ENCODE data around the gene CTNNA3.

Gene CTNNA3

DNA sequence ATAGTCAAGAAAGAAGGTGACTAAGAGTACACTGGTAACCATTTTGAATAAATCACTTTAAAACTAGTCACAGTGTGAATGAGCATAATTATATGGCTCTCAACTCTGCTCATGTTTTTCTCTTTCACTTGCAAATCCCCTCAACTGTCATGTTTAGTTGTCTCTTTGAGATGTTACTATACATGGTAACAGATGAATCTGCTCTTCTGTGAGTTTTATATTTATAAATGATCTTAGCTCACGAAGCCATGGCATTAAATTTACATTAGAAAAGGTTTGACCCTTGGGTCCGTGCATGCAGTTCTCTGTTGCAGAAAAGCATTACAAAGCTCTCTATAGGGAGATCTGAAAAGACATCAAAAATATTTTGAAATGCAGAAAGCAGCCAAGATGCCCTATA, 803.1 kb downstream of the CTNNA3 start:
- H3K9me3 ChIP-seq (ENCODE audit: control insufficient read depth, low read length): no peaks in the 10 kb centered on the region
- H3K79me2 ChIP-seq: no peaks in the 10 kb centered on the region
- no peak overlapping the region for H3K4me2 ChIP-seq (ENCODE audit: low read length)
- H3K27ac ChIP-seq: no peak overlapping the region
- TF ChIP-seq, protein P1, sequence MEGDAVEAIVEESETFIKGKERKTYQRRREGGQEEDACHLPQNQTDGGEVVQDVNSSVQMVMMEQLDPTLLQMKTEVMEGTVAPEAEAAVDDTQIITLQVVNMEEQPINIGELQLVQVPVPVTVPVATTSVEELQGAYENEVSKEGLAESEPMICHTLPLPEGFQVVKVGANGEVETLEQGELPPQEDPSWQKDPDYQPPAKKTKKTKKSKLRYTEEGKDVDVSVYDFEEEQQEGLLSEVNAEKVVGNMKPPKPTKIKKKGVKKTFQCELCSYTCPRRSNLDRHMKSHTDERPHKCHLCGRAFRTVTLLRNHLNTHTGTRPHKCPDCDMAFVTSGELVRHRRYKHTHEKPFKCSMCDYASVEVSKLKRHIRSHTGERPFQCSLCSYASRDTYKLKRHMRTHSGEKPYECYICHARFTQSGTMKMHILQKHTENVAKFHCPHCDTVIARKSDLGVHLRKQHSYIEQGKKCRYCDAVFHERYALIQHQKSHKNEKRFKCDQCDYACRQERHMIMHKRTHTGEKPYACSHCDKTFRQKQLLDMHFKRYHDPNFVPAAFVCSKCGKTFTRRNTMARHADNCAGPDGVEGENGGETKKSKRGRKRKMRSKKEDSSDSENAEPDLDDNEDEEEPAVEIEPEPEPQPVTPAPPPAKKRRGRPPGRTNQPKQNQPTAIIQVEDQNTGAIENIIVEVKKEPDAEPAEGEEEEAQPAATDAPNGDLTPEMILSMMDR (IDR thresholded peaks at IDR 0.05): no peak
- no peak overlapping the region for H3K9ac ChIP-seq
- no peaks in the 10 kb centered on the region for H3K4me1 ChIP-seq
- H3K27me3 ChIP-seq (ENCODE audit: control insufficient read depth, insufficient read depth, low read length): no peaks in the 10 kb centered on the region
- H2AFZ ChIP-seq: no peak overlapping the region
- H3K36me3 ChIP-seq (ENCODE audit: control insufficient read depth, insufficient read depth, low read length): no peaks in the 10 kb centered on the region
- no peak overlapping the region for H3K4me3 ChIP-seq (ENCODE audit: low read depth, low read length)

GRCh38 chr10:66888237-66888636, 807.8 kb downstream of the CTNNA3 start:
- no peaks in the 10 kb centered on the region for H3K36me3 ChIP-seq (ENCODE audit: control insufficient read depth, insufficient read depth, low read length)
- H3K9ac ChIP-seq: no peak overlapping the region
- H3K27me3 ChIP-seq (ENCODE audit: control insufficient read depth, insufficient read depth, low read length): no peaks in the 10 kb centered on the region
- H3K9me3 ChIP-seq (ENCODE audit: control insufficient read depth, low read length): no peaks in the 10 kb centered on the region
- no peaks in the 10 kb centered on the region for H3K4me1 ChIP-seq
- no peak overlapping the region for H3K4me3 ChIP-seq (ENCODE audit: low read depth, low read length)
- no peak overlapping the region for H2AFZ ChIP-seq
- H3K27ac ChIP-seq: no peak overlapping the region
- H3K4me2 ChIP-seq (ENCODE audit: low read length): no peak overlapping the region
- H3K79me2 ChIP-seq: no peaks in the 10 kb centered on the region
- TF ChIP-seq, protein P1 (IDR thresholded peaks at IDR 0.05): no peak

DNA sequence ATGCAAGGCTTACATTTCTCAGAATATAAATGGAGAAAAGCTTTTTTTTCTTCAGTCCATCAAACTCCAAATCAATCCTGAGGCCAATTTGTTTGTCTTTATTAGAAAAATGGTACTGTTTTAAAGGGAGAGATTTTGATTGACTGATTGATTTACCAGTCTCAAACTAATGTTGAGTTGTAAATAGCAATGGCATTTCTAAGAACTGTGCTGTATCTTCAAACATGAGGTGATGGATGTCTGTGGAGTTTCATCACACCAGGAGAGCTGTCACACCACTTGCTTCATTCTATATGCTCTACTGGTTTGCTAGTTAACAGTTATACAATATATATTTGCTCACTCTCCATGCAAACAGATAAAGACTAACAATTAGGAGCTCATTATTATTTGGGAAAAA, 809.1 kb downstream of the CTNNA3 start:
- Histone ChIP-seq H3K9ac (no peak overlapping the region), H3K27ac (no peak overlapping the region), H3K9me3 (ENCODE audit: control insufficient read depth, low read length) (no peaks in the 10 kb centered on the region), H3K27me3 (ENCODE audit: control insufficient read depth, insufficient read depth, low read length) (no peaks in the 10 kb centered on the region), H3K4me3 (ENCODE audit: low read depth, low read length) (no peak overlapping the region), H3K36me3 (ENCODE audit: control insufficient read depth, insufficient read depth, low read length) (no peaks in the 10 kb centered on the region), H3K79me2 (no peaks in the 10 kb centered on the region), H2AFZ (no peak overlapping the region), H3K4me2 (ENCODE audit: low read length) (no peak overlapping the region), H3K4me1 (no peaks in the 10 kb centered on the region)
- TF ChIP-seq, protein P1 (IDR thresholded peaks at IDR 0.05): no peak

DNA sequence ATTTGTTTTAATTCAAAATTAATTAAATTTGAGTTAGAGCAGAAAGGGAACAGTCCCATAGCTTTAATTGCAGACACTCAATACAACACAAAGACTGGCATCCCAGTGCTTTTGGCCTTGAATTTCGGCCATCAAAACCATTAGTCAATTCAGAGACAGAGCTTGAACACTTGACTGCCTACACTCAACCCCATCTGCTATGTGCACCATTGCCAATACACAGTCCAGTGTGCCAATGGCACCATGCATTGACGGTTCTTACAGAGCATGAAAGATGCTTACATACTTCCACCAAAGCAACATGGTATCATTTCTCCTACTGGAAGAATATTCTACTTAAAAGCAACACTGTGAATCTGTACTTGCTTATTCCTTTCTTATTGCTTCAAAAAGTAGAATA, 813.7 kb downstream of the CTNNA3 start:
- no peak overlapping the region for H3K4me2 ChIP-seq (ENCODE audit: low read length)
- H2AFZ ChIP-seq: no peak overlapping the region
- no peaks in the 10 kb centered on the region for H3K4me1 ChIP-seq
- no peaks in the 10 kb centered on the region for H3K36me3 ChIP-seq (ENCODE audit: control insufficient read depth, insufficient read depth, low read length)
- no peaks in the 10 kb centered on the region for H3K79me2 ChIP-seq
- no peak overlapping the region for H3K4me3 ChIP-seq (ENCODE audit: low read depth, low read length)
- H3K9ac ChIP-seq: no peak overlapping the region
- no peaks in the 10 kb centered on the region for H3K27me3 ChIP-seq (ENCODE audit: control insufficient read depth, insufficient read depth, low read length)
- no peak overlapping the region for H3K27ac ChIP-seq
- H3K9me3 ChIP-seq (ENCODE audit: control insufficient read depth, low read length): no peaks in the 10 kb centered on the region
- TF ChIP-seq, protein P1 (IDR thresholded peaks at IDR 0.05): no peak

- Histone ChIP-seq H2AFZ (no peak overlapping the region), H3K4me1 (no peaks in the 10 kb centered on the region), H3K9me3 (ENCODE audit: control insufficient read depth, low read length) (no peaks in the 10 kb centered on the region), H3K4me3 (ENCODE audit: low read depth, low read length) (no peak overlapping the region), H3K27ac (no peak overlapping the region), H3K79me2 (no peaks in the 10 kb centered on the region), H3K27me3 (ENCODE audit: control insufficient read depth, insufficient read depth, low read length) (no peaks in the 10 kb centered on the region), H3K4me2 (ENCODE audit: low read length) (no peak overlapping the region), H3K36me3 (ENCODE audit: control insufficient read depth, insufficient read depth, low read length) (no peaks in the 10 kb centered on the region), H3K9ac (no peak overlapping the region)
- TF ChIP-seq, protein P1 (IDR thresholded peaks at IDR 0.05): no peak
Observed at GRCh38 chr10:66881814-66882213, 814.2 kb downstream of the CTNNA3 start.

Data from parathyroid adenoma (tissue), 2 donors.